NCI-H2196 treated with DMSO at 0.1 percent for 48 hours (cell line): Measurements from ENCODE around the gene RYR1.
"Not testable (repeated sequence)": the region's sequence is repeated elsewhere in the genome, so short reads cannot be mapped to it uniquely, and the experiment has no call there.

Source experiments
- DNase-seq: peaks from one replicate; lab custom pipeline; 2025; ENCODE audit not compliant: unreplicated experiment; lab: John Stamatoyannopoulos, UW

The RYR1 gene

GRCh38 chr19:38559428-38560401 lies 126.2 kb downstream of the RYR1 start:
- no peak for DNase-seq

DNA sequence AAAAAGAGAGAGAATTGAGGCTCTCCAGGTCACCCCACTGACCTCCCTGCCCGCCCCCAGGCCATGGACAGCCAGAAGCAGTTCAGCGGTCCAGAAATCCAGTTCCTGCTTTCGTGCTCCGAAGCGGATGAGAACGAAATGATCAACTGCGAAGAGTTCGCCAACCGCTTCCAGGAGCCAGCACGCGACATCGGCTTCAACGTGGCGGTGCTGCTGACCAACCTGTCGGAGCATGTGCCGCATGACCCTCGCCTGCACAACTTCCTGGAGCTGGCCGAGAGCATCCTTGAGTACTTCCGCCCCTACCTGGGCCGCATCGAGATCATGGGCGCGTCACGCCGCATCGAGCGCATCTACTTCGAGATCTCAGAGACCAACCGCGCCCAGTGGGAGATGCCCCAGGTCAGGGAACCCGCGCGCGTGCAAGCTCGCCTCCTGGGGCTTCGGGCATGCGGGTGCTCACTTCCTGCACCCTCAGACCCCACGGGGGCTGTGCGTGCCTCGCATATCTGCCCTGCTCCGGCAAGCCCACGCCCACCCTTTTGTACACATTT lies 127.6 kb downstream of the RYR1 start:
- DNase-seq: no peak

DNA sequence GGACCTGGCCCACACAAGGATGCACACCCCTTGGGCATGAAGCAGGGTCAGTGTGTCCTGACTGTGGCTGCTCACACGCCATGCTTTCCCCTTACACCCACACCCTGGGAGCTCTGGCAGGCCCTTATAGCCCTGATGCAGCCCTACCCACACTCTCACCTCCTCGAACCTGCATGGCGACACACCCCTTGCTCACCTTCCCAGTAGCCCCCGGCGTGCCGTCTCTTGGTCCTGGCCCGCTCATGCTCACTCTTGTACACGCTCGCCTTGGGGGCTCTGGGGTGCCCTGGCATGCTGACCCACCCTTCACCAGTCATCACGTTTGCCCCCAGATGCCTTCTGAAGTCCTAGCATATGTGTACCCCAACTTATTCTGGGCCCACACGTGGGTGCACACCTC lies 128.2 kb downstream of the RYR1 start:
- DNase-seq: no peak

- DNase-seq: no peak
Measured at GRCh38 chr19:38562096-38562495, 128.6 kb downstream of the RYR1 start.

DNA sequence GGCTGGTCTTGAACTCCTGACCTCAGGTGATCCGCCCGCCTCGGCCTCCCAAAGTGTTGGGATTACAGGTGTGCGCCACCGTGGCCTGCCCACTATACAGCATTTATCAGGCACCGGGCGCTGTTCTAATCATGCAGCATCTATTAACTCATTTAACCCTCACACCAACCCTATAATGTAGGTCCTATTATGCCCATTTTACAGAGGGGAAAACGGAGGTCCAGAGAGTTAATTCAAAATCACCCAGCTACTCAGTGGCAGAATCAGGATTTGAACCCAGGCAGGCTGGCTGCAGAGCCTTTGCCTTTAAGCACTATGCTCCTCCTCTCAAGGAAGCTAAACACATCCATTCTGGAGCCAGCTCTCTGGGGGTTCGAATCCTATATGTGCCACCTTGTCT lies 130.0 kb downstream of the RYR1 start:
- no peak for DNase-seq

- DNase-seq: no peak
Measured at GRCh38 chr19:38564981-38565690, 131.6 kb downstream of the RYR1 start.

DNA sequence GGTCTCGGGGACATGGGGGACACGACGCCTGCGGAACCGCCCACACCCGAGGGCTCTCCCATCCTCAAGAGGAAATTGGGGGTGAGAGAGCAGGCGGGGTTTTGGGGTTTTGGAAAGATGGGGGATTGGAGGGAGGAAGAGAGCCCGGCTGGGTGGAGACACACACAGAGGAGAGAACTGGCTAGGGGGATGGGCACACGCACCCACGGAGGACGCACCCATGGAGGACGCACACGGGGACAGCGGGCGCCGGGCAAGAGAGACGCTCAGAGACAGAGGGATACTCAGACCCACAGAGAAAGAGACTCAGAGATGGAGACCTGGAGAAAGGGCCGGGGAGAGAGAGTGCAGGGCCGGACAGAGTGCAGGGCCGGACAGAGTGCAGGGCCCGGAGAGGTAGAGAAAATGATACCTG lies 132.2 kb downstream of the RYR1 start:
- DNase-seq: no peak

GRCh38 chr19:38569368-38569983 lies 136.0 kb downstream of the RYR1 start:
- no peak for DNase-seq

DNA sequence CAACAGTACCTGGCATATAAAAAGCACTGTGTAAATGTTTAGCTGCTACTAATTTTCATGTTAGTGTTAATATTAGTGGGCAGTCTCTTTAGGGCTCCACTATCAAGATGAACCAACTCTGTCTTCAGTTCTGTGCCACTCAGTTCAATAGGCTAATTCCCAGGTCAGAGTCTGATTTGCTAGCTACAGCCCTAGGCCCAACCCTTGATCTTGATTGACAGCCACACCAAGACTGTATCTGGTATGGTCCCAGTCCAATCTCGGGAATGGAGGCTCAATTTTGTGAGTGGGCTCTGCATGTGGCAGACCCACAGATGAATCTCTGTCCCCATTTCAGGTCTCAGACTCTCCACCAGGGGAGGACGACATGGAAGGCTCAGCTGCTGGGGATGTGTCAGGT lies 138.2 kb downstream of the RYR1 start:
- DNase-seq: no peak

- no peak for DNase-seq
Measured at GRCh38 chr19:38577826-38578225, 144.3 kb downstream of the RYR1 start.

DNA sequence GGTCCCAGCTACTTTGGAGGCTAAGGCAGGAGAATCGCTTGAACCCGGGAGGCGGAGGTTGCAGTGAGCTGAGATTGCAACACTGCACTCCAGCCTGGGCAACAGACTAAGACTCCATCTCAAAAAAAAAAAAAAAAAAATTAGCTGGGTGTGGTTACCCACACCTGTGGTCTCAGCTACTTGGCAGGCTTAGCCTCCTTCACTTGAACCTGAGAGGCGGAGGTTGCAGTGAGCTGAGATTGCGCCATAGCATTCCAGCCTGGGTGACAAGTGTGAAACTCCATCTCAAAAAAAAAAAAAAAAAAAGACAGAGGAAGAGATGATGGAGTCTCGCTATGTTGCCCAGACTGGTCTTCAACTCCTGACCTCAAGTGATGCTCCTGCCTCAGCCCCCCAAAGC lies 145.8 kb downstream of the RYR1 start:
- not testable (repeated sequence) for DNase-seq

DNA sequence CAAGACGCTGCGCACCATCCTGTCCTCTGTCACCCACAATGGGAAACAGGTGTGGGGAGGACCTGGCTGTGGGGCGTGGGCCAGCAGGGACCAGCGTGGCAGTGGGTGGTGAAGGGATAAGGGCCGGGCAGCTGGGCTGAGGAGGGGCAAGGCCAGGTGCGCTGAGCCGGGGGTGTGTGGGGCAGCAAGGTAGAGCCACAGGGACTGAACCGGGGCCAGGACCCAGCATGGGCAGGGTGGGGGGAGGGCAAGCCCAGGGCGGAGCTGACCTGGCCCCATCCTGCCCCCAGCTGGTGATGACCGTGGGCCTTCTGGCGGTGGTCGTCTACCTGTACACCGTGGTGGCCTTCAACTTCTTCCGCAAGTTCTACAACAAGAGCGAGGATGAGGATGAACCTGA lies 146.6 kb downstream of the RYR1 start:
- DNase-seq: no peak

GRCh38 chr19:38583219-38583984 lies 149.9 kb downstream of the RYR1 start:
- DNase-seq: no peak

DNA sequence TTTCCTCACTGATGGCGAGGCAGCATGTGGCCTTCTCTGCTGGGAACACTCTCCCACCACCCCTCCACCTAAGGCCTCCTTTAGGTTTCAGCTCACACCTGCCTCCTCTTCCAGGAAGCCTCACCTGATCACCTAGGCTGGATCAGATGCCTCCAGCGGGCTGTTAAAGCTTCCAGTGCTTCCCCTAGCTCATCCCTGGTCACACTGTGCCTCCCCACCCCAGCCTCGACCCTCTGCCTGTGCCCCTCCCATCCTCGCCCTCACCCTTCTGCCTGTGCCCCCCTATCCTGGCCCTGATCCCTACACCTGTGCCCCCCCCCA lies 150.5 kb downstream of the RYR1 start:
- DNase-seq: no peak

GRCh38 chr19:38587562-38587961 lies 154.1 kb downstream of the RYR1 start:
- DNase-seq: no peak

- DNase-seq: no peak
Measured at GRCh38 chr19:38588041-38588440, 154.6 kb downstream of the RYR1 start.

- no peak for DNase-seq
Measured at GRCh38 chr19:38592940-38593339, 159.4 kb downstream of the RYR1 start.

- DNase-seq: peak; percentile 54
Measured at GRCh38 chr19:38596057-38596981, 162.8 kb downstream of the RYR1 start.

GRCh38 chr19:38597075-38597474 lies 163.6 kb downstream of the RYR1 start:
- DNase-seq: no peak

DNA sequence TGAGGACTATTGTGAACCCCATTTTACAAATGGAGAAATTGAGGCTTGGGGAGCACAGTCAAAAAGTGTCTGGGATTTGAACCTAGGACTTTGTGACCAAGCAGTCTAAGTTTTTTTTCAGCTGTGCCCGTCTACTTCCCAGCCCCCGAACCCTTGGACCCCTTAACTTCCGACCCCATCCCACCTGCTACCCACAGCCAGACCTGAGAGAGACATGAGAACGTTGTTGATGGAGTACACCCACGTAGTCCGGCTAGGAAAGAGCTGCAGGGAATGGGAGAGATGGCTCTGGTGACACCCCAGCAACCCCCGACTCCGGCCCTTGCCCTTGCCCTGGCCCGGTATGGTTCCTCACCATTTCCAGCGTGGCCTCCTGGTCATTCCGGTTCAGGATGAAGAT lies 166.2 kb downstream of the RYR1 start:
- DNase-seq: no peak
